H9 (cell line): Measurements from ENCODE around the gene FNIP2. TPM values are rescaled to one million over a fixed set of nuclear protein-coding genes. Genes with fewer than 3 reads are reported as not detected.
A peak's percentile ranks its signal among the peaks of the same experiment; 100 is the strongest.
"Not testable (repeated sequence)": the region's sequence is repeated elsewhere in the genome, so short reads cannot be mapped to it uniquely, and the experiment has no call there.

ENCODE experiments used
- DNase-seq: peaks from one replicate; pipeline ENCODE4 v3.0.0-alpha.2; 2017
- H2AFZ ChIP-seq: one replicate; pipeline ENCODE4 v1.6.1; 2013; ENCODE audit warnings: mild to moderate bottlenecking, low read length, control low read depth, moderate library complexity
- H2AK5ac ChIP-seq: 2 replicates; pipeline ENCODE4 v1.6.1; 2013; ENCODE audit warnings: low read length, control low read depth, mixed read lengths; ENCODE audit not compliant: insufficient read length
- H2BK120ac ChIP-seq: one replicate; pipeline ENCODE4 v1.6.1; 2013; ENCODE audit warnings: low read depth, mild to moderate bottlenecking, low read length, control low read depth, inconsistent platforms; ENCODE audit not compliant: poor library complexity, severe bottlenecking
- H2BK12ac ChIP-seq: 2 replicates; pipeline ENCODE4 v1.6.1; 2013; ENCODE audit warnings: low read length, control low read depth, mixed read lengths, low read depth; ENCODE audit not compliant: insufficient read length
- H2BK15ac ChIP-seq: 2 replicates; pipeline ENCODE4 v1.6.1; 2013; ENCODE audit warnings: low read depth, low read length, control low read depth
- H2BK20ac ChIP-seq: one replicate; pipeline ENCODE4 v1.6.1; 2013; ENCODE audit warnings: low read depth, mild to moderate bottlenecking, low read length, control low read depth, inconsistent platforms; ENCODE audit not compliant: poor library complexity, severe bottlenecking
- H2BK5ac ChIP-seq: 2 replicates; pipeline ENCODE4 v1.6.1; 2013; ENCODE audit warnings: low read length, control low read depth, mixed read lengths; ENCODE audit not compliant: insufficient read length
- H3K14ac ChIP-seq: 2 replicates; pipeline ENCODE4 v1.6.1; 2013; ENCODE audit warnings: low read length, control low read depth; ENCODE audit not compliant: insufficient read depth
- H3K18ac ChIP-seq: 2 replicates; pipeline ENCODE4 v1.6.1; 2013; ENCODE audit warnings: low read depth, mild to moderate bottlenecking, mixed read lengths, low read length, control low read depth; ENCODE audit not compliant: insufficient read length
- H3K23ac ChIP-seq: 2 replicates; pipeline ENCODE4 v1.6.1; 2013; ENCODE audit warnings: low read length, control low read depth, mixed read lengths, low read depth; ENCODE audit not compliant: insufficient read length
- H3K23me2 ChIP-seq: 2 replicates; pipeline ENCODE4 v1.6.1; 2013; ENCODE audit warnings: low read depth, mild to moderate bottlenecking, mixed read lengths, low read length, control low read depth; ENCODE audit not compliant: insufficient read length, poor library complexity, severe bottlenecking
- H3K27ac ChIP-seq: 2 replicates; pipeline ENCODE4 v1.5.1; 2013; ENCODE audit warnings: low read length, control low read depth, mixed read lengths, low read depth; ENCODE audit not compliant: insufficient read length
- H3K27me3 ChIP-seq: 2 replicates; pipeline ENCODE4 v1.6.1; 2013; ENCODE audit warnings: low read length, control low read depth, inconsistent platforms; ENCODE audit not compliant: insufficient read depth
- H3K4ac ChIP-seq: 2 replicates; pipeline ENCODE4 v1.6.1; 2013; ENCODE audit warnings: low read depth, mild to moderate bottlenecking, control low read depth, inconsistent platforms, low read length, moderate library complexity
- H3K4me1 ChIP-seq: 2 replicates; pipeline ENCODE4 v1.6.1; 2013; ENCODE audit warnings: low read length, control low read depth, inconsistent platforms; ENCODE audit not compliant: insufficient read depth
- H3K4me2 ChIP-seq: 2 replicates; pipeline ENCODE4 v1.6.1; 2013; ENCODE audit warnings: low read length, control low read depth, mixed read lengths; ENCODE audit not compliant: insufficient read length, insufficient read depth
- H3K56ac ChIP-seq: 2 replicates; pipeline ENCODE4 v1.6.1; 2013; ENCODE audit warnings: low read depth, mild to moderate bottlenecking, mixed read lengths, low read length, control low read depth; ENCODE audit not compliant: insufficient read length
- H3K79me1 ChIP-seq: 2 replicates; pipeline ENCODE4 v1.6.1; 2013; ENCODE audit warnings: low read depth, mild to moderate bottlenecking, moderate library complexity, low read length, control low read depth, inconsistent platforms; ENCODE audit not compliant: insufficient read depth, poor library complexity, severe bottlenecking
- H3K79me2 ChIP-seq: 2 replicates; pipeline ENCODE4 v1.6.1; 2013; ENCODE audit warnings: low read length, control low read depth, inconsistent platforms; ENCODE audit not compliant: insufficient read depth
- H3K9ac ChIP-seq: 2 replicates; pipeline ENCODE4 v1.6.1; 2013; ENCODE audit warnings: low read length, control low read depth, mixed read lengths; ENCODE audit not compliant: insufficient read length; ENCODE audit errors: extremely low read depth
- H3K9me3 ChIP-seq: one replicate; pipeline ENCODE4 v1.6.1; 2013; ENCODE audit warnings: low read depth, low read length, inconsistent platforms; ENCODE audit not compliant: control insufficient read depth
- H3T11ph ChIP-seq: one replicate; pipeline ENCODE4 v1.6.1; 2013; ENCODE audit warnings: mild to moderate bottlenecking, low read length, control low read depth, inconsistent platforms
- H4K20me1 ChIP-seq: one replicate; pipeline ENCODE4 v1.6.1; 2013; ENCODE audit not compliant: control insufficient read depth, insufficient read length, insufficient read depth
- H4K5ac ChIP-seq: 2 replicates; pipeline ENCODE4 v1.6.1; 2013; ENCODE audit warnings: low read depth, mild to moderate bottlenecking, mixed read lengths, low read length, control low read depth; ENCODE audit not compliant: insufficient read length
- H4K8ac ChIP-seq: replicated peaks from 2 replicates; pipeline ENCODE4 v1.6.1; 2013; ENCODE audit warnings: low read length, control low read depth, mixed read lengths, low read depth; ENCODE audit not compliant: insufficient read length
- H4K91ac ChIP-seq: 2 replicates; pipeline ENCODE4 v1.6.1; 2013; ENCODE audit warnings: low read depth, mild to moderate bottlenecking, moderate library complexity, mixed read lengths, low read length, control low read depth; ENCODE audit not compliant: insufficient read length
- H3K27ac Mint-ChIP-seq, 3 experiments: 2 replicates in 2 of 3; 3 replicates in 1 of 3; pipeline ENCODE4 v1.8.0; 2020 to 2021; ENCODE audit warnings: mixed read lengths in 3 of 3, mild to moderate bottlenecking in 1 of 3, moderate library complexity in 1 of 3
- H3K27me3 Mint-ChIP-seq: 2 replicates; pipeline ENCODE4 v1.8.0; 2021; ENCODE audit warnings: low read depth, mild to moderate bottlenecking, moderate library complexity, mixed read lengths
- H3K36me3 Mint-ChIP-seq, 3 experiments: 2 replicates in 2 of 3; 3 replicates in 1 of 3; pipeline ENCODE4 v1.8.0; 2020 to 2021; ENCODE audit warnings: low read depth in 3 of 3, mixed read lengths in 3 of 3; ENCODE audit not compliant: insufficient read depth in 1 of 3
- H3K4me1 Mint-ChIP-seq, 2 experiments: 2 replicates each; pipeline ENCODE4 v1.8.0; 2020; ENCODE audit warnings: mixed read lengths in 2 of 2
- H3K4me3 Mint-ChIP-seq, 2 experiments: 2 replicates in 1 of 2; 3 replicates in 1 of 2; pipeline ENCODE4 v1.8.0; 2020 to 2021; ENCODE audit warnings: mild to moderate bottlenecking in 2 of 2, mixed read lengths in 2 of 2, moderate library complexity in 1 of 2
- H3K9me3 Mint-ChIP-seq, 2 experiments: 2 replicates in 1 of 2; 3 replicates in 1 of 2; pipeline ENCODE4 v1.8.0; 2020; ENCODE audit warnings: mild to moderate bottlenecking in 2 of 2, mixed read lengths in 2 of 2, moderate library complexity in 1 of 2
- WGBS: extraction: QIAGEN DNeasy Blood & Tissue Kit; methylation state at CpG from one replicate; pipeline ENCODE4 v1.1.7; 2013; ENCODE audit warnings: missing lambda C conversion rate, low lambda C conversion rate, mixed read lengths; ENCODE audit not compliant: insufficient read length; ENCODE audit errors: extremely low coverage; 5-methylcytosine and 5-hydroxymethylcytosine counted together
- total RNA-seq: library from RNA; stranded (reverse); gene quantifications from 2 replicates; pipeline ENCODE4 v1.2.1, GENCODE V29; 2021
- TF ChIP-seq, protein P1 (sequence below): fragments of 200-600 bp; sonication (generic); conservative IDR thresholded peaks from 3 replicates; pipeline ENCODE4 v1.8.0; 2021; ENCODE audit warnings: antibody characterized with exemption, mild to moderate bottlenecking

Gene FNIP2
- total RNA-seq, 1 experiment from 2014 or later, result 9.6 TPM

DNA sequence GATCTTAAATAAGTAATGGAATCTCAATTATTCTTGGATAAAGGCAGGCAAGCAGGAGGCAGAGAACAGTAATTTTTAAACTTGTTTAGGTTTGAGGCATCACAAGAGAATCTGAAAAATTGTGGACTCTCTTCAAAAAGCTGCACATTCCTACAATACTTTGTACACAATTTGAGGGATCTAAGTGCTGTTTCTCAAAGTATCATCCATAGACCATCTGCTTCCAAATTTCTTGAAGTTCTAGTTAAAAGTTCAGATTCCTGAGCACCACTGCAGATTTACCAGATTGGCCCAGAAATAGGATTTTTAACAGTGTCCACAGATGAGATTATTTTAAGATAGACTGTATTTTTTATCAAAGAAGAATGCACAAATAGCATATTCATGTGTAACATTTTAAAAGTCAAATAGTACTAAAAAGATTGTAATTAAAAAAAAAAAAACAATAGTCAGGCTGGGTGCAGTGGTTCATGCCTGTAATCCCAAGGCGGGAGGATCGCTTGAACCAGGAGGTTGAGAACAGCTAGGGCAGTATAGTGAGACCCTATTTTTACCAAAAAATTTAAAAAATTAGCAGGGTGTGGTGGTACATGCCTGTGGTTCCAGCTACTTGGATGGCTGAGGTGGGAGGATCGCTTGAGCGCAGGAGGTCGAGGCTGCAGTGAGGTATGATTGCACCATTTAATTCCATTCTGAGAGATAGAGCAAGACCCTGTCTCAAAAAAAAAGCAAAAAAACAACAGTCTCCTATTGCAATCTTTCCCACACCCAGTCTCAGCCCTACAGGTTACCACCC lies 14.2 kb upstream of the FNIP2 start:
- Mint-ChIP-seq H3K4me3 (no peak overlapping the region), H3K4me1 (no peaks in the 10 kb centered on the region), H3K36me3 (peaks cover 3 to 17% (median 7%) of the 10 kb centered on the region in 3 experiments; a peak in 3 of 7 replicates), H3K9me3 (peaks cover 16 to 22% of the 10 kb centered on the region in 2 experiments), H3K27ac (no peak overlapping the region), H3K27me3 (no peaks in the 10 kb centered on the region; the same call in 1 of the 2 replicates)
- Histone ChIP-seq H3K9me3 (no peaks in the 10 kb centered on the region), H2BK12ac (no peak overlapping the region), H3K79me1 (no peaks in the 10 kb centered on the region), H2BK15ac (no peak overlapping the region), H3K4me2 (no peak overlapping the region), H3K14ac (no peak overlapping the region), H3K23ac (no peak overlapping the region), H2AK5ac (no peak overlapping the region), H3K56ac (no peak overlapping the region), H3T11ph (no peak overlapping the region), H2AFZ (no peak overlapping the region), H3K23me2 (no peaks in the 10 kb centered on the region), H4K91ac (no peak overlapping the region), H3K27me3 (no peaks in the 10 kb centered on the region), H3K27ac (no peak overlapping the region), H3K4me1 (no peaks in the 10 kb centered on the region), H4K8ac (no peak overlapping the region), H3K9ac (no peak overlapping the region), H3K79me2 (no peaks in the 10 kb centered on the region), H2BK5ac (no peak overlapping the region), H3K18ac (no peak overlapping the region), H2BK120ac (no peak overlapping the region), H2BK20ac (no peak overlapping the region), H4K20me1 (no peaks in the 10 kb centered on the region), H4K5ac (no peak overlapping the region), H3K4ac (no peak overlapping the region)
- TF ChIP-seq, protein P1, sequence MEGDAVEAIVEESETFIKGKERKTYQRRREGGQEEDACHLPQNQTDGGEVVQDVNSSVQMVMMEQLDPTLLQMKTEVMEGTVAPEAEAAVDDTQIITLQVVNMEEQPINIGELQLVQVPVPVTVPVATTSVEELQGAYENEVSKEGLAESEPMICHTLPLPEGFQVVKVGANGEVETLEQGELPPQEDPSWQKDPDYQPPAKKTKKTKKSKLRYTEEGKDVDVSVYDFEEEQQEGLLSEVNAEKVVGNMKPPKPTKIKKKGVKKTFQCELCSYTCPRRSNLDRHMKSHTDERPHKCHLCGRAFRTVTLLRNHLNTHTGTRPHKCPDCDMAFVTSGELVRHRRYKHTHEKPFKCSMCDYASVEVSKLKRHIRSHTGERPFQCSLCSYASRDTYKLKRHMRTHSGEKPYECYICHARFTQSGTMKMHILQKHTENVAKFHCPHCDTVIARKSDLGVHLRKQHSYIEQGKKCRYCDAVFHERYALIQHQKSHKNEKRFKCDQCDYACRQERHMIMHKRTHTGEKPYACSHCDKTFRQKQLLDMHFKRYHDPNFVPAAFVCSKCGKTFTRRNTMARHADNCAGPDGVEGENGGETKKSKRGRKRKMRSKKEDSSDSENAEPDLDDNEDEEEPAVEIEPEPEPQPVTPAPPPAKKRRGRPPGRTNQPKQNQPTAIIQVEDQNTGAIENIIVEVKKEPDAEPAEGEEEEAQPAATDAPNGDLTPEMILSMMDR, result no peak
- DNase-seq, result no peak
- WGBS, result no CpG with 5 or more reads among the region's 5 CpGs

DNA sequence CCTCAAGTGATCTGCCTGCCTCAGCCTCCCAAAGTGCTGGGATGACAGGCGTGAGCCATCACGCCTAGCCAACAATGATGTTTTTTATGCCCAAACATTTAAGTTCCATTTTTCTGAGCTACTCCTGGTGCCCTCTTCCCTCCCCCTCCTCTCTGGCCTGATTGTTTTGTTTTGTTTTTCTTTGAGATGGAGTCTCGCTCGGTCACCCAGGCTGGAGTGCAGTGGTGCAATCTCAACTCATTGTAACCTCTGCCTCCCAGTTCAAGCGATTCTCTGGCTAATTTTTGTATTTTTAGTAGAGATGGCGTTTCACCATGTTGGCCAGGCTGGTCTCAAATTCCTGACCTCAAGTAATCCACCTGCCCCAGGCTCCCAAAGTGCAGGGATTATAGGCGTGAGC lies 13.0 kb upstream of the FNIP2 start:
- H3K36me3 Mint-ChIP-seq, result peaks cover 3 to 19% (median 7%) of the 10 kb centered on the region in 3 experiments; a peak in 3 of 7 replicates

More for the DNA sequence above, 13.0 kb upstream of the FNIP2 start:
- H3K9ac ChIP-seq, H3K23me2 ChIP-seq, H2BK12ac ChIP-seq, H3K4me3 Mint-ChIP-seq, DNase-seq, H3K18ac ChIP-seq, H4K91ac ChIP-seq, H2BK20ac ChIP-seq, H3K27ac ChIP-seq, H3K4ac ChIP-seq, H2BK120ac ChIP-seq, H3K4me1 ChIP-seq, H3K79me2 ChIP-seq, H3K79me1 ChIP-seq, H3K27me3 Mint-ChIP-seq, H3K56ac ChIP-seq, H4K8ac ChIP-seq, H2BK5ac ChIP-seq, H3K4me1 Mint-ChIP-seq, H3K9me3 ChIP-seq, H3K27me3 ChIP-seq, H4K5ac ChIP-seq, H3K14ac ChIP-seq, H2AFZ ChIP-seq, H2BK15ac ChIP-seq, H2AK5ac ChIP-seq, H4K20me1 ChIP-seq, H3K23ac ChIP-seq, H3K4me2 ChIP-seq, H3T11ph ChIP-seq: not testable (repeated sequence)
- peaks cover 19 to 23% of the 10 kb centered on the region in 2 experiments for H3K9me3 Mint-ChIP-seq
- WGBS, result no CpG with 5 or more reads among the region's 7 CpGs
- 0 out of 7 replicates have a peak overlapping the region, but pooled peaks of 1 of the 3 experiments have one; percentile 14 for H3K27ac Mint-ChIP-seq
